Skeletal muscle tissue (tissue), 4 donors: ENCODE measurements around the gene PTPRS. TPM values are rescaled to one million over a fixed set of nuclear protein-coding genes. Genes with fewer than 3 reads are reported as not detected.
"Not testable (repeated sequence)": the region's sequence is repeated elsewhere in the genome, so short reads cannot be mapped to it uniquely, and the experiment has no call there.

Experiments
- H3K27ac ChIP-seq: one replicate; pipeline ENCODE4 v1.7.0; 2013; ENCODE audit warnings: mild to moderate bottlenecking, low read depth, low read length, inconsistent platforms
- H3K27me3 ChIP-seq, 3 donors: one replicate each; pipeline ENCODE4 v1.7.0; 2013; ENCODE audit warnings: low read length in 3 of 3; ENCODE audit not compliant: control insufficient read depth in 3 of 3, insufficient read depth in 3 of 3
- H3K36me3 ChIP-seq, 3 donors: one replicate each; pipeline ENCODE4 v1.7.0; 2013; ENCODE audit warnings: low read length in 3 of 3; ENCODE audit not compliant: control insufficient read depth in 3 of 3, insufficient read depth in 3 of 3
- H3K4me1 ChIP-seq, 3 donors: one replicate each; pipeline ENCODE4 v1.7.0; 2013; ENCODE audit warnings: low read length in 3 of 3, mild to moderate bottlenecking in 3 of 3; ENCODE audit not compliant: control insufficient read depth in 3 of 3, insufficient read depth in 3 of 3
- H3K4me3 ChIP-seq, 3 donors: one replicate each; pipeline ENCODE4 v1.7.0; 2013; ENCODE audit warnings: low read length in 3 of 3
- H3K9ac ChIP-seq, 3 donors: one replicate each; pipeline ENCODE4 v1.7.0; 2013; ENCODE audit warnings: low read length in 3 of 3, mild to moderate bottlenecking in 3 of 3, moderate library complexity in 2 of 3, low read depth in 1 of 3
- H3K9me3 ChIP-seq, 3 donors: one replicate each; pipeline ENCODE4 v1.7.0; 2013; ENCODE audit warnings: low read length in 3 of 3; ENCODE audit not compliant: control insufficient read depth in 3 of 3
- total RNA-seq: library from RNA; depleted of rRNA; stranded (reverse); fragments of >200 nt; gene quantifications from one replicate; pipeline ENCODE4 v1.2.3, GENCODE V29; 2014
- donor health status: Osteomylitis.

The PTPRS gene
- total RNA-seq, 1 donor from 2014 or later = 79.9 TPM

DNA sequence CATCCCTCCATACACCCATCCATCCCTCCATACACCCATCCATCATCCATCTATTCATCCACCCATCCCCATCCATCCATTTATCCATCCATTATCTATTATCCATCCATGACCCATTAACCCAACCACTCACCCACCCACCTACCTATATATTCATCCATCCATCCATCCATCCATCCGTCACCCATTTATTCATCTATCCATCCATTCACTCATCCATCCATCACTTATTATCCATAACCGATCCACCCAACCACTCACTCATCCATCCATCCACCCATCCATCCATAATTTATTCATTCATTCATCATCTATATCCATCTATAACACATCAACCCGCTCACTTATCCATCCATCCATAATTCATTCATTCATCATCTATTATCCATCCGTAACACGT lies 28.7 kb upstream of the PTPRS start:
- Histone ChIP-seq H3K27ac (no peak overlapping the region), H3K4me3 (no peak overlapping the region), H3K9ac (no peak overlapping the region), H3K4me1 (no peaks in the 10 kb centered on the region), H3K9me3 (peaks cover 0 to 3% (median 0%) of the 10 kb centered on the region in 3 donors), H3K27me3 (peaks cover 16 to 28% (median 19%) of the 10 kb centered on the region in 3 donors), H3K36me3 (no peaks in the 10 kb centered on the region)

DNA sequence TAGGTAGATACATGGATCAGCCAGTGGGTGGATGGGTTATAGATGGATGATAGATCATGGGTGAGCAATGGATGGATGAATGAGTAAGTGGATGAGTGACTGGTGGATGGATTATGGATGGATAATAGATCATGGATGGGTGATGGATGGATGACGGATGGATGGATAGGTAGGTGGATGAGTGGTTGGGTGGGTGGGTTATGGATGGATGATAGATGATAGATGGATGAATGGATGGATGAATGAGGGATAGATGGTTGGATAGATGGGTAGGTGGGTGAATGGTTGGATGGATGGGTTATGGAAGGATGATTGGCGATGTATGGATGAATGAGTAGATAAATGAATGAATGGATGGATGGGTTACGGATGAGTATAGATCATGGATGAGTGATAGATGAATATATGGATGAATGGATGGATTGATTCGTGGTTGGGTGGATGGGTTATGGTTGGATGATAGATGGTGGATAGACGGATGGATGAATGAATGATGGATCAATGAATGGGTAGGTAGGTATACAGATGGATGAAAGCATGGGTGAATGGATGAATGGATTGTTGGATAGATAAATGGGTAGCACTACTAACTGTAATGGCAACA lies 27.0 kb upstream of the PTPRS start:
- H3K36me3 ChIP-seq = no peaks in the 10 kb centered on the region
- H3K4me1 ChIP-seq = no peaks in the 10 kb centered on the region
- H3K9ac ChIP-seq = no peak overlapping the region
- H3K27me3 ChIP-seq = peaks cover 13 to 20% (median 19%) of the 10 kb centered on the region in 3 donors
- no peak overlapping the region for H3K27ac ChIP-seq
- H3K4me3 ChIP-seq = no peak overlapping the region
- H3K9me3 ChIP-seq = peaks cover 0 to 1% (median 0%) of the 10 kb centered on the region in 3 donors

DNA sequence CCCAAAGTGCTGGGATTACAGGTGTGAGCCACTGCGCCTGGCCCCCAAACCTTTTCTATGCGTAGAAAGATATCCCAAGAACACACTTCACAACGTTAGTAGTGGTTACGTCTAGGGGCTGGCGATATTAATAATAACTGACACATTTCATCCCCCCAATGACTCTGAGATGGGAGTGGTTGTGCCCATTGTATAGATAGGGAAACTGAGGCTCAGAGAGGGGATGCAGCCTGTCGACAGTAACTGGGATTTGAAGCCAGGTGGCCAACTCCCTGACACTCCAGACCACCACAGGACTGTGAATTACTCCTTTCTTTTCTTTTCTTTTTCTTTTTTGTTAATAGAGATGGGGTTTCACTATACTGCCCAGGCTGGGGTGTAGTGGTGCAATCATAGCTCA lies 25.3 kb upstream of the PTPRS start:
- Histone ChIP-seq H3K4me3 (no peak overlapping the region), H3K27ac (no peak overlapping the region), H3K36me3 (no peaks in the 10 kb centered on the region), H3K27me3 (peaks cover 10 to 19% (median 11%) of the 10 kb centered on the region in 3 donors), H3K9ac (no peak overlapping the region), H3K9me3 (no peaks in the 10 kb centered on the region), H3K4me1 (no peaks in the 10 kb centered on the region)

DNA sequence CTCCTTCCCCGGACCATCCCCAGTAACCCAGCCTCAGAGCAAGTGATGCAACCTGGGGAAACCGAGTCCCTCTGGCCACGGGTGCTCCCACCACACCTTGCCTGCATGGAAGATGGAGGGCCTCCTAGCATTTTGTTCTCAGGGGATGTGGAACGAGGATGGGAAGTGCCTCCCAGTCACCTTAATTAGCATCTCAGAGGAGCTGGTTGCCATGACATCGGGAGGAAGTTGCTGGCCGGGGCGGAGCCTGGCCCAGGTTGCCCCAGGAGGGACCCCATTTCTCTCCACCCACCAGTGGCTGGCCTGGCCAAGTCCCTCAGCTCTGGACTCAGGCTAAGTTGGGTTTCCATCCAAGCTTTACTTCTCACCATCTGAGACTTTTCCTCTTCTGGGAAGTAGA lies 24.1 kb upstream of the PTPRS start:
- H3K27ac ChIP-seq = no peak overlapping the region
- no peak overlapping the region for H3K9ac ChIP-seq
- no peak overlapping the region for H3K4me3 ChIP-seq
- no peaks in the 10 kb centered on the region for H3K9me3 ChIP-seq
- peaks cover 14 to 19% (median 15%) of the 10 kb centered on the region in 3 donors for H3K27me3 ChIP-seq
- H3K4me1 ChIP-seq = no peaks in the 10 kb centered on the region
- H3K36me3 ChIP-seq = no peaks in the 10 kb centered on the region

DNA sequence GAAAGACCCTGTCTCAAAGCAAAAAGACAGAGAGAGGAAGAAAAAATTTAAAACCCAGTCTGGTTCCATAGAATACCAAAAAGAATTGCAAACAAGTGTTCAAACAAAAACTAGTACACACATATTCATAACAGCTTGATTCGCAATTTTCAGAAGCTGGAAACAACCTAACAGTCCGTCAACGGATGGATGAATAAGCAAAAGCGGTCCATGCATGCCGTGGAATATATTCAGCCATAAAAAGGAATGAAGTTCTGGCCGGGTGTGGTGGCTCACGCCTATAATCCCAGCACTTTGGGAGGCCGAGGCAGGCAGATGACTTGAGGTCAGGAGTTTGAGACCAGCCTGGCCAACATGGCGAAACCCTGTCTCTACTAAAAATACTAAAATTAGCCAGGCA lies 21.2 kb upstream of the PTPRS start:
- H3K27ac ChIP-seq, H3K9me3 ChIP-seq, H3K9ac ChIP-seq, H3K4me1 ChIP-seq, H3K36me3 ChIP-seq, H3K4me3 ChIP-seq: not testable (repeated sequence)
- H3K27me3 ChIP-seq = peaks cover 19 to 29% (median 24%) of the 10 kb centered on the region in 3 donors

DNA sequence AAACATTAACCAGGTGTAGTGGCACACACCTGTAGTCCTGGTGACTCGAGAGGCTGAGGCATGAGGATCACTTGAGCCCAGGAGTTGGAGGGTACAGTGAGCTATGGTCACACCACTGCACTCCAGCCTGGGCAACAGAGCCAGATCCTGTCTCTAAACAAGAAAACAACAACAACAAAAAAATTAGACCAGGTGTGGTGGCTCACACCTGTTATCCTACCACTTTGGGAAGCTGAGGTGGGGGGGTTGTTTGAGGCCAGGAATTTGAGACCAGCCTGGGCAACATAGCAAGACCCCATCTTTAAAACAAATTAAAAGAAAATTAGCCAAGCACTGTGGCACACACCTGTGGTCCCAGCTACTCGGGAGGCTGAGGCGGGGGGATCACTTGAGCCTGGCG lies 20.8 kb upstream of the PTPRS start:
- H3K9me3 ChIP-seq = peaks cover 0 to 2% (median 0%) of the 10 kb centered on the region in 3 donors
- no peaks in the 10 kb centered on the region for H3K36me3 ChIP-seq
- H3K4me3 ChIP-seq = no peak overlapping the region
- no peak overlapping the region for H3K27ac ChIP-seq
- H3K4me1 ChIP-seq = no peaks in the 10 kb centered on the region
- H3K9ac ChIP-seq = no peak overlapping the region
- peaks cover 22 to 30% (median 28%) of the 10 kb centered on the region in 3 donors for H3K27me3 ChIP-seq

DNA sequence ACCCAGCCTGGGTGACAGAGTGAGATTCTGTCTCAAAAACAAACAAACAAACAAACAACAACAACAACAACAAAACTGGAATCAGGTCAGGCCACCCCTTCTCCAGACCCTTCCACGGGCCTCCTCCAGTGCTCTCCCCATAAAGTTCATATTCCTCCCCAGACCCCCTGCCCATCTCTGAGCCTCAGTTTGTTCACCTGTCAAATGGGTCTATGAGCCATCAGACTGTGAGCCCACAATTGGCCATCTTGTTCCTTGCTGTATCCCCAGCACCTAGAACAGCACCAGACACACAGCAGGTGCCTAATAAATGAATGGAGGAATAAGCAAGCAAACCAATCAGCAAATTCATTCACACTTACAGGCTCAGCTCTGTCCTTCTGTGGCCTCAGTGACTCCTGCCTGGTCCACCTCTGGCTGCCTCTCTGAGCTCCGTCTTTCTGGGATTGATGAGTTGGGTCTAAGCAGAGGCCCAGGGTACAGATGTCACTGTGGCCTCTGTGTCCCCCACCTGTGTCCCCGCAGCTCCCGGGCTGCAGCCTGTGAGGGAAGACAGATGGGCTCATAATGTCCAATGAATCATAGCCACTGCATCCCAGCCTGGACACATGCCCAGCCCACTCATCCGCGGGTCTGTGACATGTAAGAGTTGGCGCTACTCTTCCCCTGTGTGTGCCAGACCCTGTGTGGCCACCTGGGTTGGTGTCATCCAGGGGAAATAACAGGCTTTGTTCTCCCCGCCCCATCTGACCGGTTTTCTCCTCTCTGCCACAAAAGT lies 19.6 kb upstream of the PTPRS start:
- no peak overlapping the region for H3K9ac ChIP-seq
- H3K27ac ChIP-seq = no peak overlapping the region
- no peaks in the 10 kb centered on the region for H3K36me3 ChIP-seq
- H3K9me3 ChIP-seq = peaks cover 0 to 3% (median 0%) of the 10 kb centered on the region in 3 donors
- H3K27me3 ChIP-seq = peaks cover 28 to 36% (median 34%) of the 10 kb centered on the region in 3 donors
- H3K4me1 ChIP-seq = no peaks in the 10 kb centered on the region
- no peak overlapping the region for H3K4me3 ChIP-seq

DNA sequence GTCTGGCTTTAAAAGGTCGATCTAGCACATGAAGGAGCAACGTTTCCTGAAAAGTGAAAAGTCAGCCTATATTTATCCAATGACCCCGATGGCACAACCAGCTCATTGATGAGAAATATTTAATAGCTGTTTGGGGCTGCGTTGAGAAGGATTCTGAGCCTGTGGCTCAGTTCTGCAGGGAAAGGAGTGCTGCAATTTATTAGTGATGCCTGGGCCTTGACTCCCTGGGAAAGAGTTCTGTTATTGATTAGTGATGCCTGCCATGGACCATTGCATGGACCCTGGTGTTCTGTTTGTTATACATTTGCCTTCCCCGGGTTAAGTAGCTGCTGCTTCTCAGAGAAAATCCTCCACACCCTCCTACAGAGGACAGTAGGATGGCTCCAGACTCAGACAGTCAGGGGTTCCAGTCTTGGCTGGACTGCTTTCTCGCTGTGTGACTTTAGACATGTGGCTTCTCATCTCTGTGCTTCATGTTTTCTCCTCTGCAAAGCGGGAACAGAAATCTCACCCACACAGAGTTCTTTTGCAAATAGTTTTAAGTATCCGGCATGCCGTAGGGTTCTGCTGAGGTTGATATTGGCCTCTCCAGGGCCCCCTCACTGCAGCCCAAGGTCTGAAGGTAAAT lies 17.7 kb upstream of the PTPRS start:
- Histone ChIP-seq H3K4me3 (no peak overlapping the region), H3K4me1 (no peaks in the 10 kb centered on the region), H3K27ac (no peak overlapping the region), H3K9me3 (peaks cover 0 to 3% (median 0%) of the 10 kb centered on the region in 3 donors), H3K27me3 (peaks cover 35 to 43% (median 41%) of the 10 kb centered on the region in 3 donors), H3K36me3 (no peaks in the 10 kb centered on the region), H3K9ac (no peak overlapping the region)

DNA sequence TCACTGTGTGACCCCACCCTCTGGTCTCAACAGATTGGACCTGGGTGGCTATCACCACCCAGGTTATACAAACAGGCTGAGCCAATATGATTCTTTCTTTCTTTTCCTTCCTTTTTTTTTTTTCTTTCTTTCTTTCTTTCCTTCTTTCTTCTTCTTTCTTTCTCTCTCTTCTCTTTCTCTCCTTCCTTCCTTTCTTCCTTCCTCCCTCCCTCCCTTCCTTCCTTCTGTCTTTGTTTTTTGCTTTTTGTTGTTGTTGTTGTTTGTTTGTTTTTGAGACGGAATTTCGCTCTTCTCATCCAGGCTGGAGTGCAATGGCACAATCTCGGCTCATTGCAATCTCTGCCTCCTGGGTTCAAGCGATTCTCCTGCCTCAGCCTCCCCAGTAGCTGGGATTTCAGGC lies 17.0 kb upstream of the PTPRS start:
- H3K27me3 ChIP-seq = peaks cover 35 to 43% (median 42%) of the 10 kb centered on the region in 3 donors
- no peak overlapping the region for H3K27ac ChIP-seq
- H3K4me3 ChIP-seq = no peak overlapping the region

DNA sequence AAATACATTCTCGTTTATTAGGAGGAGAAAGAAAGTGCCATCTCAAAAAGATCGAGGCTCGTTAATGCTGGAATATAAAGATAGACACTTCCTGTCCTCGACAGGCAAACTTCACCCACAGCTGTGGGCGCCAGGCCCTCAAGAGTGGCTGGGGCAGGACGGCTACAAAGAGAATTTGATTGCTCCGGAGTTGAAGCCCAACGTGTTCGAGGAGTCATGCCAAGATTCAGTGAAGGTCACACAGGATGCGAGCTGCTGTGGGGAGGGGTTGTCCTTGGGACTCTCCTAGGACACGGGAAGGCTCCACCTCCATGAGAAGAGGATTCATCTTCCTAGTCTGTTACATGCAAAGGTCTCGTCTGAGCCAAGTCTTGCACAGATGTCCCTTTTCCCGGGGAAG lies 16.3 kb upstream of the PTPRS start:
- Histone ChIP-seq H3K9ac (no peak overlapping the region), H3K27ac (no peak overlapping the region), H3K9me3 (peaks cover 0 to 3% (median 0%) of the 10 kb centered on the region in 3 donors), H3K4me1 (no peaks in the 10 kb centered on the region), H3K27me3 (peaks cover 35 to 46% (median 42%) of the 10 kb centered on the region in 3 donors), H3K36me3 (no peaks in the 10 kb centered on the region), H3K4me3 (no peak overlapping the region)

More for the DNA sequence above, 17.0 kb upstream of the PTPRS start:
- Histone ChIP-seq H3K4me1 (no peaks in the 10 kb centered on the region), H3K9ac (no peak overlapping the region), H3K9me3 (peaks cover 0 to 3% (median 0%) of the 10 kb centered on the region in 3 donors), H3K36me3 (no peaks in the 10 kb centered on the region)
